SHP77 treated with DMSO at 0.1 percent for 48 hours (cell line): ENCODE results near the gene ZFAND5.

Experiments used
- DNase-seq: peaks from one replicate; lab custom pipeline; 2025; lab: John Stamatoyannopoulos, UW

ZFAND5 gene

GRCh38 chr9:72362680-72363139, 2.3 kb downstream of the ZFAND5 start:
- DNase-seq, result no peak

DNA sequence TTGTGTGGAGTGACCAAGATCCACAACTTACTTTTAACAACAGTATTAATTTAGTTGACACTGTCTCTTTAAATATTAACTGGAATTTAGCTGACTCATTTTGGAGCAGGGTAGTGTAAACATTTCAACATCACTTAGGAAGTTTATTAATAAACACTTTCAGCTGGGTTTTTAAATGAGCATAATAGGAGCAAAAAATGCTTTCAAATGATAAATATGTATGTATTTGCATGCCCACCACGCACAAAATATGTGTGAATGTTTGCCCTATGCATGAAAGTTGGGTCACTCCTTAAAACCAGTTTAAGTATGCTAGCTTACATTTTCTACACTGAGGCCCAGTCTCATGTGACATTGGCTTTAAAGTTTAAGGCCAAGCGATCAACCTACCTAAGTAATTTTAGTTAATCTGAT, 2.9 kb downstream of the ZFAND5 start:
- DNase-seq, result no peak

DNA sequence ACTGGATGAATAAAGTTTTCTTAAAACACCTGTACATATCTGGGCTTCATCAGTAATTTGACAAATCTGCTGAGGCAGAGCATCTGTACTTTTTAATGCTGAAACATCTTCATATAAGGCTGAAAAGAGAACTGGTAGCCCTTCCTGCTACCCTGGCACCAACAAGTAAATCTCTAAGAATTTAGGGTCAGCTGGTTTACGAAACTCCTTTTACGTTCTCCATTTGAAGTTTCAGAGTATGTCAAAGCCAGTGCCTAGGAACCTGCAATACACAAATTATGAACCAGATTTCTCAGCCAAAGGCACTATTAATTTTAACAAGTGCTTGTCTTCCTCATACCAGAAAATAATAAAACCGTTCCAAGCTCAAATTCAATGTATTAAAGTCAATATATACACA, 3.8 kb downstream of the ZFAND5 start:
- DNase-seq, result no peak

- no peak for DNase-seq
Observed at GRCh38 chr9:72360324-72360723, 4.7 kb downstream of the ZFAND5 start.

GRCh38 chr9:72356041-72356582, 8.9 kb downstream of the ZFAND5 start:
- DNase-seq, result no peak

- no peak for DNase-seq
Observed at GRCh38 chr9:72355153-72355552, 9.9 kb downstream of the ZFAND5 start.

GRCh38 chr9:72354704-72355103, 10.3 kb downstream of the ZFAND5 start:
- no peak for DNase-seq

GRCh38 chr9:72353455-72354116, 11.4 kb downstream of the ZFAND5 start:
- no peak for DNase-seq

DNA sequence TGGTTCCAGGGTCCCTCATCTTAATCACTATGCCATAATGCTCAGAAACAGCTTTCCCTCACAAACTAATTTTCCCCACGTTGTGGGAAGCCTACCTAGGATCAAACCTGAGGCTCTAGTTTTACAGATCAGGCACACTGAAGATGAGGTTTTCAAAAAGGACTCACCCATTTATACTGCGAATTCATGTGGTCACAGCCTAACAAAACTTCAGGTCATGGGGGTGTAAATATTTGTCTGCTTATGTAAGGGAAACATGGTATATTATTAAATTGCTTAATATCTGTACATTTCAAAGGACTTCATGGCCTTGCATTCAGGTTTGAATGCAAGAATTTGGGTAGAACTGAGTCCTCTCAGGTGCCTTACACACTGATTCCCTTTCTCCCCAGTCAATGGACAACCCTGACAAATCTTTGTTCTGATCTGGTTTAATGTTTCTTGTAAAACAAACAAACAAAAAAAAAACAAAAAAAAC, 12.1 kb downstream of the ZFAND5 start:
- DNase-seq, result no peak

DNA sequence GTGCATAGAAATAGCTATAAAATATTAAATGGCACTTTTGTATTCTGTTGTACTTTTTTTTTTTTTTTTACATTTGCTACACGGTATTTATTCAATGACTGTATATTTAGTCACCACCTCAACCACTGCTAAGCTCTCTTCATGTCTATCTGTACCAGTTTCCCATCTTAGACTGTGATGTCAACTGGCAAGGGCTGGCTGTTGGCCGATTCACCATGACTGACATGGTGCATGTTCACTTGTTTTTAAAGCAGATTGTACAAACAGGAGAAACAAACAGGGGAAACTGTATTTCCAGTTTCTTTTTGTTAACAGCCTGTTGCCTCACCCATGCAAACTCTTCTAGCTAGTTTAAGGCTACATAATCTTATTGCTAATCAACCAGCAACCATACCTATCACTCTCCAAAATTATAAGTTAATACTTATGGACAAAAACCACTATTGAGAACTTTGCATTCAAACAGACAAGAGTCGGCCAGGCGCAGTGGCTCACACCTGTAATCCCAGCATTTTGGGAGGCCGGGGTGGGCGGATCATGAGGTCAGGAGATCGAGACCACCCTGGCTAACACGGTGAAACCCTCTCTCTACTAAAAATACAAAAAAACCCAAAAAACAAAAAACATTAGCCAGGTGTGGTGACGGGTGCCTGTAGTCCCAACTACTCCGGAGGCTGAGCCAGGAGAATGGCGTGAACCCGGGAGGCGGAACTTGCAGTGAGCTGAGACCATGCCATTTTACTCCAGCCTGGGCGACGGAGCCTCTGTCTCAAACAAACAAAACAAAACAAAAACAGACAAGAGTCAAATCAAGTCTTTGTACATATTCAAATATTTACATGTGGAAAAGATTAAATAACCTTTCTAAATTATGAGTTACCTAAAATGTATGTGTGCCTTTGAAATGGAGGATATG, 13.2 kb downstream of the ZFAND5 start:
- DNase-seq, result no peak

GRCh38 chr9:72349911-72350310, 15.1 kb downstream of the ZFAND5 start:
- no peak for DNase-seq

DNA sequence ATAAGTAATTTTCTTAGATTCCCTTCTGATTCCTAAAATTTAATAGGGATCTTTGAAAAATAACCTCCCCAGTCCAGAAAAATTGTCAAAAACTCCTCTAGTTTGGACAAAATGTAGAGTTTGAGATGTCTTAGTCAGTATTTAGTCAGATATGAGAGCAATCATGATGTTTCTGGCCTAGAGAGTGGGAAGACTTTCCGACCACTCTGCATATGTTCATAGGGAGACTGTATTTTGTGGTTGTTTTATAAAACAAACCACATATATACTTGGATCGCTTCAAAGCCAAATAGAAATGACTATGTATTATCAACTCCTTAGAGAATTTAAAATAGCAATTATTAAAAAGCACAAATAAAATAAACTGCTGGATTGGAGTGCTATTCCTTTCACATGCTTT, 15.8 kb downstream of the ZFAND5 start:
- no peak for DNase-seq

DNA sequence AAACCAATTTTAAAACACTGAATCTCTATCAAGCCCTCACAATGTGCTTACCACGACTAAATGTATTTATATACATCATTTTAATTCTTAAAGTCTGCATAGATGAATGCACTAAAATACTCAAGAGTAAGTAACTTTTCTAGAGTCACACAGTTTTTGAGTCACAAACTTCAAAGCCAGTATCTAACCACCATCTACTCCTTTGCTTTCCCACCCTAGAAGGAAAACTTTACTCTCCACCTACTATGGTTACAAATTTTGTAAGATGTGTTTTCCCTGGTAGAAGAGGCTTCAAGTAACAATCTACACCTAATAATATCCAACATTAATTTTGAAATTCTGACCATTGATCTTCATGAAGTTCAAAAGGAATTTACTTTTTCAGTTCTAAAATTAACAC, 18.7 kb downstream of the ZFAND5 start:
- DNase-seq, result no peak

DNA sequence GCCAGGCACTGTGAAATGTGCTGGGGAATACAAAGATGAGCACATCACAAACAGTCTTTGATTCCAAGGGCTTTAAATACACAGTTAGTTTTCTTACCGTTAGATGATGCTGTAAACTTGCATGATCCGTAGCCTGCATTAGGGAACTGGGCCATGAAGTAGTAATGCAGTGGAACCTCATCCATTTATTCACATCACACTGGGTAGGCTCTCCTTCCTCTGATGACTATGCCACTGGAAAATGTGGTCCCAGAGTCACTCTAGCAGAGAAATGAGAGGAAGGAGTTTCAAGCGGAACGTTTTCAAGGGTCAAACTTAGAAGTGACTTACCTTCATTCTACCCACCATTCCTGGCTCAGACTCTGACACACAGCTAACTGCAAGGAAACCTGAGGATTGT, 26.4 kb downstream of the ZFAND5 start:
- no peak for DNase-seq

DNA sequence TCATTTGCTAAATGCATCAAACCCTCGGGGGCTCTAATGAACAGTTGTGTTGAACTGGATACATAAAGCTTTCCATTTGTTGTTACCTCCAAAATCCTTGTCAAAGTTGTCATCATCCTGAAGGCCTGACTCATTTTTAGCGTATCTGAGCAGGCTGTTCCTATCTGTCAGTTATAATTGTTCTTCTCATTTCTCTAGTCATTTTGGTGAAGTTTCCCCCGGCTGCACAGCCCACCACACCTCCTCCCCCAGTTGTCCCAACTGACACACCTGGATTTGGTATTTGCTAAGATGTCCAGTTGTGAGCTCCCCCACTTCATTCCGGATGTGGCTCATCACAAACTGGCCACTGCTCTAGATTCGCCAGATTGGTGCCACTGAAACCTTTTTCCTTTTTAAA, 27.7 kb downstream of the ZFAND5 start:
- DNase-seq, result no peak

- DNase-seq, result no peak
Observed at GRCh38 chr9:72334658-72335337, 30.2 kb downstream of the ZFAND5 start.

DNA sequence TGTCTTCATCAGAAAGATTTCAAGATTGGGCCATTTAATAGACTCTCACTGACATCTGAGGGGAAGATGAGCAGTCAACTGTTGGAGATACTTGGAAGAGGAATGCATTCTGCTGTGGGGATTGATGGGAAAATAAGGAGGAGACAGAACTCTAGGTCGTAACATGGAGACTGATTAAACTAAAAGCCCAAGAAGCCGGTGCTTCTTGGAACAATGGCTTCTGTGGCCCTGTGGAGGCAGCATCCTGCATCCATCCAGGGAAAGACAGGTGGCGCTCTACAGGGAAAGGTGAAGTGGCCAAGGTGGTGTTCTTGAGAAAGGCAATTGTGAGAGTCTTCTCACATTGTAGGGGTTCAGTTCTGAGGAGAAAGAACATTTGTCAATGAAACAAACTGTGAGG, 31.3 kb downstream of the ZFAND5 start:
- no peak for DNase-seq

GRCh38 chr9:72333197-72333596, 31.8 kb downstream of the ZFAND5 start:
- no peak for DNase-seq

DNA sequence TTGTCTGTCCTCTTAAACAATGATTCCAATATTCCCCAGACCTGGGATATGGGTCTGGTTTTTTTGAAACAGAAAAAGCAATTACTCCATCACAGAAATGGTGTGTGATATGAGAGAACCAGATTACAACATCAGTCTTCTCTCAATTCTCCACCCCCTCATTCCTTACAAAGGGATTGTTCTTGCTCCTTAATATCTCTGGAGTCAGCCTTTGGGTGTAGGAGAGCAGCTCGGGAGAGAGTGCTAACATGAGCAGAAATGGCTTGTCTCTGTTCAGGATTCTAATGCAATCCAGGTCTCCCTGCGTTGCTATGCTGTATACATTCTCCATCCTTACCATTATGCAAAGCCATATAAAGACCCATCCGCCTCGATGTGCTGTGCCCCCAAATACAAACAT, 32.7 kb downstream of the ZFAND5 start:
- DNase-seq, result no peak

DNA sequence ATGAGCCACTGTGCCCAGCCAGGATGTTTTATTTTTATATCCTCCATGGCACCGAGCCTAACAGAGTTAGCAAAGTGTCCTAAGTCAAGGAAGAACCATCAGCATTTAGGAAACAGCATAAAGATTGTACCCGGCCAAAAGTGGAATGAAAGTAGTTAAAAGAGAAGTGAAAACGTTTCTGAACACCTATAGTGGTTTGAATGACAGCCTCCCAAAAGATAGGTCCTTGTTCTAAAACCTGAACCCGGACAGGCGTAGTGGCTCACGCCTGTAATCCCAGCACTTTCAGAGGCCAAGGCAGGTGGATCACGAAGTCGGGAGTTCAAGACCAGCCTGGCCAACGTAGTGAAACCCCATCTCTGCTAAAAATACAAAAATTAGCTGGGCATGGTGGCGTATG, 37.4 kb downstream of the ZFAND5 start:
- DNase-seq, result no peak

DNA sequence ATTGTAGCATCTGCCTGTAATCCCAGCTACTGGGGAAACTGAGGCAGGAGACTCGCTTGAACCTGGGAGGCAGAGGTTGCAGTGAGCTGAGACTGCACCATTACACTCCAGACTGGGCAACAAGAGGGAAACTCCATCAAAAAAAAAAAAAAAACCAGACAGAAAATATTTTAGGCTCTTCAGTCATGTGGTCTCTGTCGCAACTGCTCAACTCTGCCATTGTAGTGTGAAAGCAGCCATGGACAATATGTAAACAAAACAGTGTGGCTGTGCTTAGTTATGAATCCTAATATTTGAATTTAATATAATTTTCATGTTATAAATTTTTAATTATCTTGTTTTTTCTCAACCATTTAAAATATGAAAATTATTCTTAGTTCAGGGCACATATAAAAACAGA, 38.4 kb downstream of the ZFAND5 start:
- no peak for DNase-seq

DNA sequence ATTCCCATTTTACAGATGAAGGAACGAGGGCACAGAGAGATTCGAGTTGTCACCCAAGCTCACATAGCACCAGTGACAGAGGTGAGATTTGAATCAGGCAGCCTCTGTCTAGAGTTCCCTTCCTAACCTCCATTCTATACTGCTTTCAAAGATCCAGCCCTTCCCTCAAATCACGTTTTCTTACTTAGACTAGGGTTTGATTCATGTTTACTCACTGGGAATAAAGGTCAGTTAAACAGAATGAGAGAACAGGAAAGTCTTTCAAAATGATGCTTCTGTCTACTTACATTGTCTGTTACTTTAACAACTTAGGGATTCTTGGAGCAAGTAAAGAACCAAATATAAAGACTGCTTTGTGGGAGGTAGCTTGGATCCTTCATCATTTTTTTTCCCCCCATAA, 40.0 kb downstream of the ZFAND5 start:
- DNase-seq, result no peak
